IgD-negative memory B cell (primary cell): ENCODE results near the gene IL16. TPM values are rescaled to one million over a fixed set of nuclear protein-coding genes. Genes with fewer than 3 reads are reported as not detected.

ENCODE experiments used
- H3K27ac Mint-ChIP-seq, 3 donors: one replicate each; pipeline ENCODE4 v1.8.0; 2020 to 2022; ENCODE audit warnings: mild to moderate bottlenecking in 3 of 3, mixed read lengths in 3 of 3, moderate library complexity in 1 of 3
- H3K27me3 Mint-ChIP-seq: one replicate; pipeline ENCODE4 v1.8.0; 2021; ENCODE audit warnings: mixed read lengths
- H3K36me3 Mint-ChIP-seq: one replicate; pipeline ENCODE4 v1.8.0; 2020; ENCODE audit warnings: mild to moderate bottlenecking, mixed read lengths
- H3K4me1 Mint-ChIP-seq, 3 donors: one replicate each; pipeline ENCODE4 v1.8.0; 2020 to 2022; ENCODE audit warnings: mixed read lengths in 3 of 3, mild to moderate bottlenecking in 1 of 3
- H3K4me3 Mint-ChIP-seq, 4 donors: one replicate each; pipeline ENCODE4 v1.8.0; 2020 to 2022; ENCODE audit warnings: mild to moderate bottlenecking in 4 of 4, mixed read lengths in 4 of 4, moderate library complexity in 3 of 4
- H3K9me3 Mint-ChIP-seq, 3 donors: one replicate each; pipeline ENCODE4 v1.8.0; 2020 to 2021; ENCODE audit warnings: mixed read lengths in 3 of 3, mild to moderate bottlenecking in 1 of 3
- polyA plus RNA-seq: library from polyadenylated mRNA; unstranded; fragments of 300-500 nt; fragmentation: Illumina TruSeq; gene quantifications from one replicate; pipeline ENCODE4 v1.2.3, GENCODE V29; 2021

The IL16 gene
- polyA plus RNA-seq, 1 donor from 2014 or later, result 301 TPM

DNA sequence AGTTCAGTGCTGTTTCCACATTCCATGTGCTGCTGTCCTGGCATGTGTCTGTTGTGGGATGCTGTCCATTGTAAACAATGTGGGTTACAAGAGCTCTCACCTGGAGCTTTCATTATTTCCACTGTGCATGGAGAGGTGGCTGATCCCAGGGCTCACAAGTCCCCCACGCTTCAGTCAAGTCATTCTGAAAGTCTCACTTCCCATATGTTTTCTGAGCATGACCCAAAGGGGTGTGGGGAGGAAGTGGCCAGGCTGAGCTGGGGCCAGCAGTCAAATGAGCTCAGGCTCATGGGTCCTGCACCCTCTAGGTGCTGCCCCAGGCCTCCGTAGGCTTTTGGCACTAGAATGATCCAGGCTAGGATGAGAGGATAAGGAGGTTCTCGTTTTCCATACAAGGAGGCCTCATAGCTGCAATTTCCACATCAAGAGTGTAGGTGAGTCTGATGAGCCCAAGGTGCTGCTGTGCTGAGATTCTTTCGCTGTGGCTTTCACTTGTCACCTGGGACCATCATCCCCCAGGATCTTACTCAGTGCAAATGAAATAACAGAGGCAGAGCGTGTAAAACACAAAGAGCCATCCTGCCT, 105.2 kb downstream of the IL16 start:
- H3K27me3 Mint-ChIP-seq, result peaks cover 2% of the 10 kb centered on the region
- H3K27ac Mint-ChIP-seq, result peak overlapping the region; percentile 96 to 98 (median 98)
- peaks cover 43% of the 10 kb centered on the region for H3K36me3 Mint-ChIP-seq
- H3K4me3 Mint-ChIP-seq, result peak overlapping the region; percentile 96 to 100 (median 100)
- H3K4me1 Mint-ChIP-seq, result peaks cover 32 to 56% (median 45%) of the 10 kb centered on the region in 3 donors
- H3K9me3 Mint-ChIP-seq, result no peaks in the 10 kb centered on the region

DNA sequence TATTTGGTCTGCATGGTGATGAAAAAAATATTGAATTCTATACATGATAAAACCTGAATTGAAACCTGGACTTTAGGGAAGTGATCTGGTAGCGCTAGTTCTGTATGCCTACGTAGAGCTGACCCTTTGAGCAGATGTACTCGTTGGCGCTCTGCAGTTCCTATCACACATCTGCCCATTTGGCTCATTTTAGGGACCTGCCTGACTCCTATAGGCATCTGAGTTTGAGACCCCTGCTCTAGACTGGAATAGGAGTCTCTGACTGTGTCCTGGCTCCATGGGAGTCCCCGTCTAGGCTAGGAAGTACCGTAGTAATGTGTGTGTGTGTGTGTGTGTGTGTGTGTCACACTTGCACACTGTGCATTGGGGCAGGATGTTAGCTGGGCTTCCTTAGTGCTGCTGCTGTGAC, 106.0 kb downstream of the IL16 start:
- Mint-ChIP-seq H3K9me3 (no peaks in the 10 kb centered on the region), H3K27me3 (peaks cover 2% of the 10 kb centered on the region), H3K4me1 (peaks cover 31 to 57% (median 45%) of the 10 kb centered on the region in 3 donors), H3K4me3 (peak overlapping the region; percentile 96 to 100 (median 100)), H3K36me3 (peaks cover 38% of the 10 kb centered on the region), H3K27ac (peak overlapping the region; percentile 96 to 98 (median 98))

DNA sequence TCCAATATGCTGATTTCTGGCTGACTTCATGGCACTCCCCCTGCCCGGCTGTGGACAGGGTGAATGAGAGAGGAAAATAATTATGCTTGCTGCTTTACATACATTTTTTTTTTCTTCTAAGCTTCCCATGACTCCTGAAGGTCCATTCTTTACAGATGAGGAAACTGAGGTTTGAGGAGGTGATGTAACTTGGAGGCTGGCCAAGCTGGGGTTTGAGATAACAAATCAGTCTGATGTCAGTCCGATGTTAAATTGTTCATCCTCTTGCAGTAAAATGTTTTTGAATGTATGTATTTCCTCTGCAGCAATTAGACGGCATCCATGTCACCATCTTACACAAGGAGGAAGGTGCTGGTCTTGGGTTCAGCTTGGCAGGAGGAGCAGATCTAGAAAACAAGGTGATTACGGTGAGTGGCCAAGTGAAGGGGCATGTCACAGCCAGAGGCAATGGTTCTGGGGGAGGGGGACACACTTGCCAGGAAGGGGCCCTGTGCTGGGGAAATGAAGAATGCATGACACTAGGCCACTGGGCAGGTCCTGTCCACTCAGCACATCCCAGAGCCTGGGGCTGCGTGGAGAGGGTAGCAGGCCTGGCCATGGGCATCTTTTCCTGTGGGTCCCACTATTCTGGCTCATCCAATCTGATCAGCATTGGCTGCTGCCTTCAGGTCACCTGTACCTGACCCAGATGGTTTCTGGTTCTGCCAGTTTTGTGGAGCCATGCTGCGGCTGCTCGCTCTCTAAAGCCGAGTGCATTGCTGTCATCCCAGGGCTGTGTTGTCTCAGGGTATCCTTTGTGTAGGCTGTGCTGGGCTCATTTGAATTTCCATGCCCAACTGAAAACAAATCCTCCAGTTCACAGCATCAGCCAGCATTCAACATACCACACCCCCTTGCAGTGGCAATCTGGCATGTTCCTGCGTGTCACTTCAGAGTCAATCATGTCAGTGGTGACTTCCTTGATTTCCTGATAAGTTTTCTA, 106.9 kb downstream of the IL16 start:
- Mint-ChIP-seq H3K27ac (peak overlapping the region; percentile 96 to 98 (median 98)), H3K4me3 (peak overlapping the region; percentile 96 to 100 (median 100)), H3K9me3 (no peaks in the 10 kb centered on the region), H3K36me3 (peaks cover 41% of the 10 kb centered on the region), H3K4me1 (peaks cover 31 to 59% (median 45%) of the 10 kb centered on the region in 3 donors), H3K27me3 (peaks cover 2% of the 10 kb centered on the region)

DNA sequence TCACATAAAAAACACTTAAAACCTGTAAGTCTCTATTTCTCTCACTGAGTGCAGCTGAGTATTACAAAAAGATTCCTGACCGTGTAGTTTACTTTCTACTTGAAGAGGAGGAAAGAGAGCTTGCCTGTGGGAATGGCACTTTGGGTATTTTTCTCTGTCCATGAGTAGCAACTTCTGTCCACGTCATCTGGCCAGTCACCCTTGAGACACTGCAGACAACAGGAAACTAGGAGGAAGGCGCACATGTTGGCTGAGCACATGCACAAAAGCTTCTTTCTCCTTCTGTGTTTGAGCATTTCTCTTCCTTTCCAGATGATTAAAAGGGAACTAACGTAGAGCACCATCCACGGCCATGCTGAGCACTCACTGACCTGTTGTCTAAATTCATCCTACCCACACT, 107.5 kb downstream of the IL16 start:
- H3K27me3 Mint-ChIP-seq, result peaks cover 2% of the 10 kb centered on the region
- H3K4me1 Mint-ChIP-seq, result peaks cover 33 to 59% (median 45%) of the 10 kb centered on the region in 3 donors
- H3K4me3 Mint-ChIP-seq, result peak overlapping the region; percentile 82 to 100 (median 94)
- peak overlapping the region; percentile 96 to 98 (median 98) for H3K27ac Mint-ChIP-seq
- H3K36me3 Mint-ChIP-seq, result peaks cover 44% of the 10 kb centered on the region
- H3K9me3 Mint-ChIP-seq, result no peaks in the 10 kb centered on the region

- Mint-ChIP-seq H3K27ac (peak overlapping the region in 1 of 3 donors; percentile 76), H3K9me3 (no peaks in the 10 kb centered on the region), H3K4me1 (peaks cover 30 to 66% (median 54%) of the 10 kb centered on the region in 3 donors), H3K36me3 (peaks cover 28% of the 10 kb centered on the region), H3K27me3 (no peaks in the 10 kb centered on the region), H3K4me3 (no peak overlapping the region)
Measured at GRCh38 chr15:81308260-81308659, 111.6 kb downstream of the IL16 start.

DNA sequence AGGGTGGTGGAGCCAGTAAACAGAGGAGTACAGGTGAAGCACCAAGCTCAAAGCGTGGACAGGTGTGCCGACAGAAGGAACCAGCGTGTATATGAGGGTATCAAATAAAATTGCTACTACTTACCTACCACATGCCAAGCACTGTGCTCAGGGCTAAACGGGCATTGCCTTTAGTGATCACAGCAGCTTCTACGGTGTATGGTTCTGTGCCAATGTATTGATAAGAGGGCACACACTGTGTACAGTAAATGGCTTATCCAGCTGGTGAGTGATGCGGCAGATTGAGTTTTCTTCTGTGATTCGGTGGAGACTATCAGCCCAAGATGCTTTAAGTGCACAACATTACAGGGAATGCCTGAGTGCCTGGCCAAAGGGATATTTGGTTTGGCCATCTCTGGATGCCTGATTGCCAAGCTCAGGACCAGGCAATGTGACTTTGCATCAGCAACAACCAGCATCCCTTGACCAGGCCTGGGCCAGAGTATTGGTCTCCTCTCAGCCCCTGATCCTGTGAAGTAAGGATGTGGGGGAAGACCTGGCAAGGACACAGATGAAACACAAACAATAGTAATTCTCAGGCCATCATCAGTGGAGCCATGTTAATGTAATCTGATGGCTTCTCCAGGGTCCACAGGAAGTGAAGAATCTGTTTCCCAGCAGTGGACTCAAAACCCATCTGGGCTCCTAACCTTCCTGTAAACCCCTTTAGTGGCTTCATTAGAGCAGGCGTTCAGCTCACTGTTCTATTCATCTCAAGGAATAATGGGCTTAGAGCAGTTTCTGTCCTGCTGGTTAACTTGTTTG, 113.2 kb downstream of the IL16 start:
- Mint-ChIP-seq H3K27me3 (no peaks in the 10 kb centered on the region), H3K4me3 (peak overlapping the region in 3 of 4 donors; percentile 9 to 28 (median 22)), H3K36me3 (peaks cover 17% of the 10 kb centered on the region), H3K9me3 (no peaks in the 10 kb centered on the region), H3K27ac (peak overlapping the region; percentile 55 to 90 (median 64)), H3K4me1 (peaks cover 24 to 58% (median 45%) of the 10 kb centered on the region in 3 donors)

DNA sequence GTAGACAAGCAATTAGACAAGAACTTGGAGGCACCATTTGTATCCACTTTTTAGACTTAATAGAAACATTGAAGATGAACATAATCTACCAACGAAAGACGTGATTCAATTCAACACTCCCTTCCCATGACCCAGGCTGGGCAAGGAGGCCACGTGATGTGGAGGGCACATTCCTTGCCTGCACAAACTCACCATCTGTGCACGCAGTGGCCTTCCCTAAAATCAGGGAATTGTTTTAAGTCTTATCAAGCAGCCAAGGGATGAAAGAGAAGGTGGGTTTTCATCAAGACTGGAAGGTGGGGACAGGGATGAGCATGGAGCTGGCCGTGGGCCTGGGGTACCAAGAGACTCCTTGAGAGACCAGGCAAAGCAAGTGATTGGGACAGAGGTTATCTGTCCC, 113.8 kb downstream of the IL16 start:
- Mint-ChIP-seq H3K36me3 (peaks cover 17% of the 10 kb centered on the region), H3K4me3 (peak overlapping the region in 1 of 4 donors; percentile 28), H3K27ac (peak overlapping the region; percentile 55 to 97 (median 90)), H3K4me1 (peaks cover 24 to 63% (median 48%) of the 10 kb centered on the region in 3 donors), H3K9me3 (no peaks in the 10 kb centered on the region), H3K27me3 (no peaks in the 10 kb centered on the region)

DNA sequence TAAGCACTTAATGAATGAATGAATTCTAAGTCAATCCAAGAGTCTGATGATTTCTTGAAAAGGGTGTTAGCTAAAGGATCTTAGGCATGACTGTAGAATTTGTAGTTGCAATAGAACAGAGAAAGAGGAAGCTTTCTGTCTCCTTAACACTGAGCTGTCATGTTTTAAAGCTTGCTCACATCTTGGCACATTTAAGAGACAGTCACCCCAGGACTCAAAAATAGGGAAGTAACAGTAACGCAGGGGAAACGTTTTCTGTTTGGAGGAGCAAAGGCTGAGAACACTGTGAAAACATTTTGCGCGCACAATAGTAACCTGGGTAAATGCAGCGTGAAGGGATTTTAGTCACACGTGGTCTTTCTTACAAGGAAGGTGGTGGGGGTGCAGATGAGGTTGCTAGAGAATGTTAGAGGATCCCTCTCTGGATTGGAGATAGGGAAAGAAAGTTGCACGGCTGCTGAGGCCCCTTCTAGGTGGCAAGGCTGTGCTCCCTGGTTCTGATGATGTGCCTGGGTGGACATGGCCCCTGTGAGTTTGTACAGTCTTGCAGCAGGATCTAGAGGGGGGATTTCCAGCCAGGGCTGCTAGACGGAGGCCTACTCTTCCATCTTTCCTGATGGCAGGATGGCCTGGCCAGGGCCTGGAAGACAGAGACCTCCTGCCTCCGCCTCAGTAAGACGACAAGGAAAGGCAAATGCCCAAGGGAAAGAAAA, 115.2 kb downstream of the IL16 start:
- H3K4me1 Mint-ChIP-seq, result peaks cover 37 to 66% (median 54%) of the 10 kb centered on the region in 3 donors
- H3K4me3 Mint-ChIP-seq, result peak overlapping the region; percentile 13 to 69 (median 42)
- no peaks in the 10 kb centered on the region for H3K9me3 Mint-ChIP-seq

DNA sequence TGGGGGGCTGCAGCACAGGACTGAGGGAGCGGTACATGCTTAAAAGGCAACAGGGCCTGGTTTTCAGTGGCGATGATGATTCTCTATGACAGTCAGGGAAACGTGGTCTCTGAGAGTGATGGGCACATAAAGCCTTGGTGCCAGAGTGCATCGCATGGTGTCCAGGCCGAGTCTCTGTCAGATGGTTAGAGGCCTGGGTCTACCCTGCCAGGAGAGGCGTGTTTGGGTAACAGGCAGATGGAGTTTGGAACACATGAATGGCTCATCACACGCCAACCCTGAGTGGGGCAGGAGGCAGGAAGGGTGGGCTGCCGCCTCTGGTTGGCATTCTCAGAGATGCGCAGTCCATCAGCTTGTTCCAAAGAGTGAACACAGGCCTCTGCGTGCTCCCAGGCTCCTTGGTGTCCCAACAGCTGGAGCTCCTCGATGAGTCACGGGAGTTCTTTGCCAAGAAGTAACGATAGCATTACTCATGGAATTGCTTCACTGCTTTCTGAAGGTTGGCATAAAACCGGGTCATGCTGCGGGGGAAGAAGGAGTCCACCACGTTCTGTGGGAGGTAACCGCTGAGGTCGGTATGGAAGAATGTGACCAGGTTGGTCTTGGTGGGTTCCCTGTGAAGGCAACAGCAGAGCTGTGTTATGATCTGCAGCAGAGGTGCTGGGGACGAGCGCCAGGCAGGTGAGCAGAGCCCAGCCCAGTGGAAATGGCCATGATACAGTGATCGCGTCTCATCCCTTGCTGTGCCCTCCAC, 116.3 kb downstream of the IL16 start:
- Mint-ChIP-seq H3K36me3 (peaks cover 14% of the 10 kb centered on the region), H3K9me3 (no peaks in the 10 kb centered on the region), H3K27ac (peak overlapping the region; percentile 55 to 97 (median 90)), H3K27me3 (no peaks in the 10 kb centered on the region), H3K4me3 (peak overlapping the region in 3 of 4 donors; percentile 13 to 69 (median 20)), H3K4me1 (peaks cover 44 to 74% (median 64%) of the 10 kb centered on the region in 3 donors)

More for the DNA sequence above, 115.2 kb downstream of the IL16 start:
- peak overlapping the region; percentile 55 to 97 (median 90) for H3K27ac Mint-ChIP-seq
- H3K27me3 Mint-ChIP-seq, result no peaks in the 10 kb centered on the region
- peaks cover 15% of the 10 kb centered on the region for H3K36me3 Mint-ChIP-seq

DNA sequence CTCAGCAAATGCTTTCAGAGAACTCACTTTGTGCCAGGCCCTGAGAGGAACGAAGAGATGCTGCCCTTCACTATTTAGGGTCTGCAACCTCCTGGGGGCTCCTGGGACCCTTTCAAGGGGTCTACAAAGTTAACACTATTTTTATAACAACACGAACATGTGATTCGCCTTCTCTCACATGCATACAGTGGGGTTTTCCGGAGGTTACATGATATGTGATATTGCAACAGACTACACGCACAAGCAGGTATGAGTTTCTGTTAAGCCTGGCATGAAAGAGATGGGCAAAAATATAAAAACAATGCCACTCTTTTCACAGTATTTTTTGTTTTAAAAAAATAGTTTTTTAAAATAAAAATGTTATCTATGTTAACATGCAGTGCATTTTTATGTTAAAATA, 117.0 kb downstream of the IL16 start:
- Mint-ChIP-seq H3K9me3 (no peaks in the 10 kb centered on the region), H3K4me1 (peaks cover 52 to 79% (median 71%) of the 10 kb centered on the region in 3 donors), H3K27me3 (peaks cover 1% of the 10 kb centered on the region), H3K27ac (peak overlapping the region; percentile 45 to 97 (median 91)), H3K36me3 (peaks cover 12% of the 10 kb centered on the region), H3K4me3 (peak overlapping the region in 1 of 4 donors; percentile 20)

- Mint-ChIP-seq H3K36me3 (peaks cover 7% of the 10 kb centered on the region), H3K9me3 (no peaks in the 10 kb centered on the region), H3K27ac (peak overlapping the region; percentile 45 to 95 (median 91)), H3K4me1 (peaks cover 50 to 83% (median 74%) of the 10 kb centered on the region in 3 donors), H3K4me3 (peak overlapping the region in 2 of 4 donors; percentile 25 to 45), H3K27me3 (peaks cover 1% of the 10 kb centered on the region)
Measured at GRCh38 chr15:81314378-81314777, 117.7 kb downstream of the IL16 start.

DNA sequence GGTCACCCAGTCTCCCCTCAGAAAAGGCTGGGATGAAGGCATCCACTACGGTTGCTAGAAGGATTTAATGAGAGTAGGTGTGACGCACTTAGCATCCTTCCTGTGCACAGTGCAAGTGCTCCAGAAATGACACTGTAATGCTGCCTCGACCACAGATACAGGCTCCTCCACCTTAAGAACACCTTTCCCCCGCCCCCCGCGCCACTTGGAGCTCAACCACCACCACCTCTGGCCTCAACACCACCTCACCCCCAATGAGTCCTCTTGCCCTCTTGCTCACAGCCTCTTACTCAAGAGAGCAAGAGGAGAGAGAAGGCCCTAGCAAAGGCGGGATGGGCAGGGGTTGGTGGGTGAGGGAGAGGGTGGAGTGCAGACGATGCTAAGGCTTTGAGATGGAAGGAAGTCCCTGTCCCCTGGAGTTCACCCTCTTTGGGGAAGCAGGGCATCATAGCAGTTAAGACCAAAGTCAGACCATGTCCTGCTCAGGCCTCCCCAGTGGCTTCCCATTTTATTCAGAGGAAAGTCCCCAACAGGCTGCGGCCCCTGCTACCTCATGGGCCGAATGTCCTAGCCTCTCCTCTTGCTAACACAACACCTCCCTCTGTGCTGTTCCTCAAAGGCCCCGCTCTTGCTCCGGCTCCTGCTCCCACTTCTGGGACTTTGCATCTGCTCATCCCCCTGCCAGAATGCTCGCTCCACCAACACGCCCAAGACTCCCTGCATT, 118.9 kb downstream of the IL16 start:
- H3K27ac Mint-ChIP-seq, result peak overlapping the region; percentile 89 to 95 (median 94)
- peaks cover 2% of the 10 kb centered on the region for H3K36me3 Mint-ChIP-seq
- peaks cover 1% of the 10 kb centered on the region for H3K27me3 Mint-ChIP-seq
- peak overlapping the region in 3 of 4 donors; percentile 29 to 81 (median 79) for H3K4me3 Mint-ChIP-seq
- peaks cover 47 to 80% (median 71%) of the 10 kb centered on the region in 3 donors for H3K4me1 Mint-ChIP-seq
- no peaks in the 10 kb centered on the region for H3K9me3 Mint-ChIP-seq

DNA sequence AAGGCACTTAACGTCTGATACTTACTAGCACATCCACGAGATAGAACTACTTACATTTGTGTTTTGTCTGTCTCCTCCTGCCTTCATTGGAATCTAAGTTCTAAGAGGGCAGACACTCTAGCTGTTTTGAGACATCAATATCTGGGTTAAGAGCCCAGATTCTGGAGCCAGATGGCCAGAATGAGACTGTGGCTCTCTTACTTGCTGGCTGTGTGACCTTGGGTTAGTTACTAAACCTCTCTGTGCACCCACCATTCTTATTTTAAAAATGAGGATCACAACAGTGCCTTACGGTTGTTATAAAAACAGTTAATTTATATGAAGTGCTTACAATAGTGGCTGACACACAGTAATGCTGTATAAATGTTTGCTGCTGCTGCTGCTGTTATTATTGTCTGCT, 119.6 kb downstream of the IL16 start:
- no peaks in the 10 kb centered on the region for H3K36me3 Mint-ChIP-seq
- H3K4me3 Mint-ChIP-seq, result peak overlapping the region in 2 of 4 donors; percentile 9 to 81
- peaks cover 1% of the 10 kb centered on the region for H3K27me3 Mint-ChIP-seq
- H3K4me1 Mint-ChIP-seq, result peaks cover 47 to 74% (median 64%) of the 10 kb centered on the region in 3 donors
- peak overlapping the region; percentile 89 to 95 (median 94) for H3K27ac Mint-ChIP-seq
- no peaks in the 10 kb centered on the region for H3K9me3 Mint-ChIP-seq
